HG03378 (cell line): ENCODE results near the gene OR8G5.

Experiments used
- ATAC-seq: cut with Tn5 transposase; IDR thresholded peaks from one replicate; pipeline ENCODE4 v1.9.1; 2021; ENCODE audit warnings: mild to moderate bottlenecking, moderate library complexity; ENCODE audit not compliant: unreplicated experiment

The OR8G5 gene

DNA sequence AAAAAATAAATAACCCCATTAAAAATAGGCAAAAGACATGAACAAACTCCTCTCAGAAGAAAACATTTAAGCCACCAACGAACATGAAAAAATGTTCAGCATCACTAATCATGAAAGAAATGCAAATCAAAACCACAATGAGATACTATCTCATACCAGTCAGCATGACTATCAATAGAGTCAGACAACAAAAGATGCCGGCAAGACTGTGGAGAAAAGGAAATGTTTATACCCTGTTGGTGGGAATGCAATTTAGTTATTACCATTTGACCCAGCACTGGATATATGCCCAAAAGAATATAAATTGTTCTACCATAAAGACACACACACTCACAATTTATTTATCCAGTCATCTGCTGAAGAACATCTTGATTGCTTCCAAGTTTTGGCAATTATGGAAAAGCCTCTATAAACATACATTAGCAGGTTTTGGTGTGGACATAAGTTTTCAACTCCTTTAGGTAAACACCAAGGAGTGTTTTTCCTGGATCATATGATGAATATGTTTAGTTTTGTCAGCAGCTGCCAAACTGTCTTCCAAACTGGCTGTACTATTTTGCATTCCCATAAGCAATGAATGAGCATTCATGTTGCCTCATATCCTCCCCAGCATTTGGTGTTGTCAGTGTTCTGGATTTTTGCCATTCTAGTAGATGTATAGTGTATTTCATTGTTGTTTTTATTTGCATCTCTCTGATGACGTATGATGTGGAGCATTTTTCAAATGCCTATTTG lies 29.6 kb downstream of the OR8G5 start:
- ATAC-seq = no peak

DNA sequence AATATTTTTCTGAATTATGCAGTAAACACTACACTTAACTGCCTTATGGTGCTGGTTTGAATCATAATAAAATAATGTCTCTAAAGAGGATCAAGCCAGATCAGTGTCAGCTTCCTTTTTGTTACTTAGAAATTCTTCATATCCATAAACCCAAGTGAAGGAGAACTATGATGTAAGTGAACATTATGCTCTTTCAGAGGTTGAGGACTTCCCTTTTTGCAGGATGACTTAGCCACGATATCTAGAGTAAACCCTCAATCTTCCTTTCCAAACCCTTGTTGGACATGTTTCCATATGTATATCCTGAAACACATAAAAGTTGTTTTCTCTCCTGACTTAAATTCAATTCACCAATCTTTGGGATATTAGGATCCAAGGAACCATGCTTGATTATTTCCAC lies 38.5 kb downstream of the OR8G5 start:
- ATAC-seq = no peak

DNA sequence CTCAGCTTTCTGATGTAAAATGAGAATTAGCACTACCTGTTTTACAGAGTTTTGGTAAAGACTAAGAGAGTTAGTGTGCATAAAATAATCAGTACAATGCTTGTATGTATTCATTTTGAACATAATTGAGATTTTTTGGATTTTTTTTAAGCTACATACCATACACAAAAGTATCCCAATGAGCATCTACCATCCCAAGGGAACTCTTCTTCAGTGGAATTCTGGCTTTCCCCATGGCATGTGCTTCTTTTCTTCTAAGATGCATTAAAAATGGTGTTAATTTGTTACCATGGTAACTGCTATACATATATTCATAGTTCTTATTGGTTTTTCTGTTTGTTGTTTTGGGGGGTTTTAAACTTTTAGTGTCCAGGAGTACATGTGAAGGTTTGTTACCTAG lies 39.8 kb downstream of the OR8G5 start:
- no peak for ATAC-seq

DNA sequence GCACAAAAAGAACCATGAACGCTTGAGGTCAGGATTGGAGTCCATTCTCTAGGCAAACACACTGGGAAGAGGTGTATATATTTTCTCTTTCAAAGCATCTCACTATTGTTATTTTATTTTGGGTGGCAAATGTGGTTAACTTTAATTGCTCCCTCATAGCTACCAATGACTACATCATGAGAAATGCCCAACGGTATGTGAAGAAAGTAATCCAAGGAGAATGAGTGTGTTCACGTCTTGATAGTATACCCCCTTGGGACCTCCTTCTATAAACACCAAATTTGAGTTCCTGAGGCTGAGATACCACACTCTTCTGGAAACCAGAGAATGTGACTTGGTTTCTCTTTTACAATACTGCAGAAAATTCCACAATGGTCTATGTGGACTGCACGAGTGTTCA lies 41.7 kb downstream of the OR8G5 start:
- ATAC-seq = no peak

DNA sequence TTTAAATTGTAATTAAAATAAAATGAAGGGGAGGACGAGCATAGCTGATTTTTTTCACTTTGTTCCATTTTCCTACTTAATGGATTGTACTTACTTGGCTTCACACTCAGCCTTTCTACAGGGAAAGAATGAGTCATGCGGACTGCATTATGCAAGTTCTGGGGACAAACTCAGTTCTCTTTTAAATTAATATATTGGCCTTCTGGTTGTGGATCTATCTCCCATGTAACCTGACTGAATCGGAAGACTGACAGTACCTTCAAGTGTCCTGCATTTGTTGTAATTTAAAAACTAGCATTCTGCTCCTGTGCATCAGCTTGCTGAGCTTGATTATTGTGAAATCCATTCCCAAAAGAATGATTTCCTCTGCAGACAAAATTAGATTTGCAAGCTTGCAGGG lies 45.4 kb downstream of the OR8G5 start:
- no peak for ATAC-seq

DNA sequence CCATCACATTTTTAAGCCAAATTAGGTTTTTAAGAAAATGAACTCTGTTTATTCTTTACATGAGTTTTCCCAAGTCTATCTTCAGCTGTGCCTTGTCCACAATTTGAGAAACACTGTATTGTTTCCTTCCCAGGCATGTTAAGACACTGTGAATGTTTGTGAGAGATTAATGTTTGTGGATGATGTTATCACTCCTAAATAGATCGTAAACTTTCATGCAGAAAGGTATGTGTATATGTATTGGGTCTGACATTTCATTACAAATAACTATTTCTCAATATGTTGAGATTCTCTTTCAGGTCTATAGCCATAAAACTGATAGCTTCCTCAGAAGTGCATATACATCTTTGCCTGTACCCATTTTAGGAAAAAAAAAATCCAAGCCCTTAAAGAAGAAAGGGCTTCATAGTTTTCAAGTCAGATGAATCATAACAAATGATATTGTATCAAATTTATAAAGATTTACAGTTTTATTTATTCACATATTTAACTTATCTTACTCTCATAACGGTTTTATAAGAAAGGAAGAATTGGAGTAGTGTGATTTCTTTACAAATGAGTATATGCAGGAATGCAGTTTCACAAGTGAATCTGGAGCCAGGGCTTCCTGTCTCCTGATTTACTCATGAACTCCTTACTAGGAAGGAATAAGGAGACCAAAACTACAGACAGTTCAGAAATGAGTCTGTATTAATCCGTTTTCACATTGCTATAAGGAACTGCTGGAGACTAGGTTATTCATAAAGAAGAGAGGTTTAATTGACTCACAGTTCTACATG lies 46.4 kb downstream of the OR8G5 start:
- no peak for ATAC-seq

DNA sequence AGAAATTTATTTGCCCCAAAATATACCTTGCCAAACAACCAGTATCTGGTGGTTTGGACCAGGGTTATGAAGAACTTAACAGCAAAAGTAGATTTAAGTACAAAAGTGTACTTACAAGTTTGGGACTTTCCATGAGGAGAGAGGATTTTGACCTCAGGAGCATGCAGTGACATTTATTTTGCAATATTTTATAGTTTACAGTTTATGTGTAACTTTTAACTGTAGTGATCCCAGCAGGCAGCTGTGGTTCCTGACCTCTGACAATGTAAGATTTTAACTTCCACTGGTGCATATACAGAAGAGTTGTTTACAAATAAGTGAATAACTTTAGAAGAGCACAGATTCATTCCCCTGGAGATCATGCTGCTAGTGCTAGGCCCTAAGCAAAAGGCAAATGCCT lies 50.9 kb downstream of the OR8G5 start:
- no peak for ATAC-seq

DNA sequence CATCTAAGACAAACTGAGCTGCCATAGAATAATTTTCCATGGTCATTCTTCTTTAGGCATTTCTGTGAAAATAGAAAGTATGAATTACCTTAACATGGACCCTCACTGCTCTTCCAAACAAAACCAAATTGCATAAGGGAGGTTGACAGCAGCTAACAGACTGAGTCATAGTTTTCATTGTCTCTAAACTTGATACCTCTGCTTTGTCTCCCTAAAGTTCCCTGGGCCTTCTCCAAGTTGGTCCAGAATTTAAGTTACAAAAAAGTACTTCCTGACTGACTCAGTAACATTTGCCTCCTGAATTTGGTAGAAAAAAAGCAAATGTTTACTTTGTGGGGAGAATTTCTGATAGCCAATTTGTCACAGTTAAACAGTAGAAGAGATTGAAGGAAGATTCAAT lies 54.5 kb downstream of the OR8G5 start:
- ATAC-seq = no peak

DNA sequence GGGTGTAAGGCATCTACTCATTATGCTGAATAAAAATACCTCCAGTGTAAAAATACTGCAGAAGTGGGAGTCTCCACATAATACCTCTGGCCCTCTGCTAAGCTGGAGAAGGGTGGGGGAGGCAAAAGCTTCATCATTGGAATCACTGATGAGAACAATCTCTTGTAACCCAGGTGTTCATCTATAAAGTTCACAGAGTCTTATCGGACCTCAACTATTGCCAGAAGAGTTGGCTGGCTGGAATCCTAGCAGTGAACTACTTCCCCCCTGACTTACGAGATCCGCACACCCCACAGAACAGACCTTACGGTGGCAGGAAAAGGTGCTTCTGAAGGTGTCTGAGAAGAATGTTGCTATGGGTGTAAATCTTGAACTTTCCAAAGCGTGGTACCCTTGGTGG lies 55.1 kb downstream of the OR8G5 start:
- ATAC-seq = no peak

DNA sequence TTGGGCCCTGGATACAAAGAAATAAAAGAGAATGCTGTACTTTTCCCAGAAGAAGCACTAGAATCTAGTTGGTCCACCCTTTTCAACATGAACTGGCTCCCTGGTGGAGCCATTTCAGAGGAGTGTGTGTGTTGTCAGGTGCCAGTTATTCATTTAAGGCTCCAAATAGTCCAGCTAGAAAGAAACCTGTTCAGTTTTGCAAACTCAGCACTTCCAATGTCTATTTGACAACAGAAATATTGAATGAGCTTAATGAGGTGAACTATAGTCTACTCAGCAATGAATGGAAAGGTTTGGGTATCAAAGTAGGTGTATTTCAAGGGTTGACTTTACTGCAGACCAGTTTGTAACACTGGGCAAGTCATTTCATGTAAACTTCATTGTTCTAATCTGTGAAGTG lies 55.5 kb downstream of the OR8G5 start:
- no peak for ATAC-seq

DNA sequence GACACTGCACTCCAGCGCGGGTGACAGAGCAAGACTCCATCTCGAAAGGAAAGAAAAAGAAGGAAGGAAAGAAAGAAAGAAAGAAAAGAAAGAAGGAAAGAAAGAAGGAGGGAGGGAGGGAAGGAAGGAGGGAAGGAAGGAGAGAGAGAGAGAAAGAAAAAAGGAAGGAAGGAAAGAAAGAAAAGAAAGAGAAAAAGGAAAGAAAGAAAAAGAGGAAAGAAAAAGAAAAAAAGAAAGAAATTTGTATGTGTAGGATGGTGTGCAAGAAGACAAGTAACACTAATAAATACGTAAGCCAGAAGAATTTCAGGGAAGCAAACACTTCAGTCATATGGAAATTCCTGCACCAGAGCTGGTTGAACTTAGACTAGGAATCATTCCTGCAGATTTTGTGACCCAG lies 57.0 kb downstream of the OR8G5 start:
- ATAC-seq = no peak

DNA sequence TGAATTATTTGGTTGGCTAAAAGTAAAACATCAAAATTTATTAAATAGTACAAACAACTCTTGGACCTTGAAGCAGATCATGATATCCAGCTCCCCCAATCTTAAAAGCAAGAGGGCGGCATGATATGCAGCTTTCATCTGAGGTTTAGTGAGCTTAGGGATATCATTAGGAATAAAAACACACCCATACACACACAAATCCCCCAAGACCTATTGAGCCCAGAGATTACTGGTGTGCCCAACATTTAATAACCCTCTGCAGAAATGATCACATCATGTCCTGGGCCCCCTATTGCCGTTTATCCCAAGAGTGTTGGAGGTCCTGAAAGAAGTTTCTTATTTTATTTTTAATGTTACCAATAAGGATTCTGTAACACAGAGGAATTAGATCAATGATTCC lies 57.7 kb downstream of the OR8G5 start, which contains the start of gene OR8D1:
Gene OR8D1, minus strand, starts transcription at position 101 of the 400 bp plus-strand sequence. CDS start 3,183 bp downstream, outside the sequence.
- no peak for ATAC-seq

DNA sequence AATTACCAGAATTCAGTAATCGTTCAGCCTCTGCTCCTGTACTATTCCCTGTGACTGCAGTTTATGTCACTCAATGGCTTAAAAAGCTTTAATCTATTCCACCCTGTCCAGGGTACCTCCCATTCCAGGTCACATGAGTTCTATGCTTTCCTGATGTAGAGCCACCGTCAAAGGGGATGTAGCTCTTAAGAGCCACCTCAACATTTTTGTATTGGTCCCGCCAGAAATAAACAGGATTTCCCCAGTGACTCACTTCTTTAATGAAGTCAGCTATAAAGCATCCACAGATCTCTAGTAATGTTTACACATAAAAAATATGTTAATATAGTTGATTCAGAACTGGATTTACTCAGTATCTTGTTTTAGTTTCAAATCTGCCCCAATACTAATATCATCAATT lies 58.9 kb downstream of the OR8G5 start:
- ATAC-seq = no peak
